ENCODE data around the gene APOC4.

DNA sequence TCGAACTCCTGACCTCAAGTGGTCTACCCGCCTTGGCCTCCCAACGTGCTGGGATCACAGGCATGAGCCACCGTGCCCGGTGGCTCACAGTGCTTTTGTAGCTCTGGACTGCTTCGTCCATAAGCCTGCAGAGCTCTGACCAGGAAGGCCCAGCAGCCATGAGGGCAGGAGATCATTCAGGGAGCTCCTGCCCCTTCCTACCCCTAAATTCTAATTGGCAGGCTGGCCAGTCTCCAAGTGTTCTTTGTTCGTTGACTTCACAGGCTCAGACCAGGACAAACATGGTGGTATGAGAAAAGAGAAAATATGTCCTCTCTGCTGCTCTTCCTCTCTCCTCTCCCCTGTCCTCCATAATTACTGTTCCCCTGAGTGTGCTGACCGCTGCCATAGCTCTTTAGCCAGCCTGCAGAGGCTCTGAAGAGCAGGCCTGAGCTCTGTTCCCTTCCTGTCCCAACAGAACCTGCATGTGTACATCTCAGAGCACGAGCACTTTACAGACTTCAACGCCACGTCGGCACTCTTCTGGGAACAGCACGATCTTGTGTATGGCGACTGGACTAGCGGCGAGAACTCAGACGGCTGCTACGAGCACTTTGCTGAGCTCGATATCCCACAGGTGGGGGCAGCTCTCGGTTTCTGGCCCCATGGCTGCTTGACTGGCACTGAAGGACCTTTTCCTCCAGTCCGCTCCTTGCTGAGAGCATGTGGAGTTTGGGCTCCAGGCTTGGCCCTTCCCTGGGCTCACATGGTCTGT lies 32.1 kb downstream of the APOC4 start:
- no peak for TF ChIP-seq POLR2A (IDR thresholded peaks at IDR 0.05)
- TF ChIP-seq, protein P1, sequence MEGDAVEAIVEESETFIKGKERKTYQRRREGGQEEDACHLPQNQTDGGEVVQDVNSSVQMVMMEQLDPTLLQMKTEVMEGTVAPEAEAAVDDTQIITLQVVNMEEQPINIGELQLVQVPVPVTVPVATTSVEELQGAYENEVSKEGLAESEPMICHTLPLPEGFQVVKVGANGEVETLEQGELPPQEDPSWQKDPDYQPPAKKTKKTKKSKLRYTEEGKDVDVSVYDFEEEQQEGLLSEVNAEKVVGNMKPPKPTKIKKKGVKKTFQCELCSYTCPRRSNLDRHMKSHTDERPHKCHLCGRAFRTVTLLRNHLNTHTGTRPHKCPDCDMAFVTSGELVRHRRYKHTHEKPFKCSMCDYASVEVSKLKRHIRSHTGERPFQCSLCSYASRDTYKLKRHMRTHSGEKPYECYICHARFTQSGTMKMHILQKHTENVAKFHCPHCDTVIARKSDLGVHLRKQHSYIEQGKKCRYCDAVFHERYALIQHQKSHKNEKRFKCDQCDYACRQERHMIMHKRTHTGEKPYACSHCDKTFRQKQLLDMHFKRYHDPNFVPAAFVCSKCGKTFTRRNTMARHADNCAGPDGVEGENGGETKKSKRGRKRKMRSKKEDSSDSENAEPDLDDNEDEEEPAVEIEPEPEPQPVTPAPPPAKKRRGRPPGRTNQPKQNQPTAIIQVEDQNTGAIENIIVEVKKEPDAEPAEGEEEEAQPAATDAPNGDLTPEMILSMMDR (IDR thresholded peaks at IDR 0.05 in 4 of 5, conservative IDR thresholded peaks at IDR 0.05 in 1 of 5): no peak

Measured in gastrocnemius medialis (tissue), 4 donors.